Upper lobe of left lung (tissue), 4 donors: ENCODE results near the gene HS3ST6.

Experiments used
- POLR2AphosphoS5 ChIP-seq, 2 donors: sonication (generic); formaldehyde crosslinking; IDR thresholded peaks; one replicate each; pipeline ENCODE4 v1.5.1; 2017; ENCODE audit warnings: antibody characterized with exemption in 2 of 2
- TF ChIP-seq, protein P1 (sequence below), 6 experiments: fragments of 450-650 bp in 4 of 6; fragments of 200-600 bp in 2 of 6; sonication (generic) in 2 of 6; IDR thresholded peaks; one replicate each; pipeline ENCODE4 v1.5.1; 2016 to 2019; ENCODE audit warnings: antibody characterized with exemption in 6 of 6

DNA sequence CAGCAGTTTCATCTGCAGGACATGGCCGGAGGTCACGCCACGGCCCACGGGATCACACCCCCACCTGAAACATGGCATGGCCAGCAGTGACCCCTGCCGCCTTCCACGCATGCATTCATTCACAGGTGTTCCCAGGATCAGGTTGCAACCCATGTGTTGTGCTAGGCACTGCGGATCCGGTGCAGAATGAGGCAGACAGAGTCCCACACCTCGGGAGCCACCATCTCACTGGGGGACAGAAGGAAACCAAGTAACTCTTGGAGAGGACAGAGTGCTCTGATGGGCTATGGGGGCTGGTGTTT is 29.1 kb upstream of the HS3ST6 start:
- TF ChIP-seq, protein P1, sequence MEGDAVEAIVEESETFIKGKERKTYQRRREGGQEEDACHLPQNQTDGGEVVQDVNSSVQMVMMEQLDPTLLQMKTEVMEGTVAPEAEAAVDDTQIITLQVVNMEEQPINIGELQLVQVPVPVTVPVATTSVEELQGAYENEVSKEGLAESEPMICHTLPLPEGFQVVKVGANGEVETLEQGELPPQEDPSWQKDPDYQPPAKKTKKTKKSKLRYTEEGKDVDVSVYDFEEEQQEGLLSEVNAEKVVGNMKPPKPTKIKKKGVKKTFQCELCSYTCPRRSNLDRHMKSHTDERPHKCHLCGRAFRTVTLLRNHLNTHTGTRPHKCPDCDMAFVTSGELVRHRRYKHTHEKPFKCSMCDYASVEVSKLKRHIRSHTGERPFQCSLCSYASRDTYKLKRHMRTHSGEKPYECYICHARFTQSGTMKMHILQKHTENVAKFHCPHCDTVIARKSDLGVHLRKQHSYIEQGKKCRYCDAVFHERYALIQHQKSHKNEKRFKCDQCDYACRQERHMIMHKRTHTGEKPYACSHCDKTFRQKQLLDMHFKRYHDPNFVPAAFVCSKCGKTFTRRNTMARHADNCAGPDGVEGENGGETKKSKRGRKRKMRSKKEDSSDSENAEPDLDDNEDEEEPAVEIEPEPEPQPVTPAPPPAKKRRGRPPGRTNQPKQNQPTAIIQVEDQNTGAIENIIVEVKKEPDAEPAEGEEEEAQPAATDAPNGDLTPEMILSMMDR (IDR thresholded peaks at IDR 0.05): no peak
- no peak for TF ChIP-seq POLR2AphosphoS5 (IDR thresholded peaks at IDR 0.05)
